Spleen (tissue), 11 donors: ENCODE measurements around the gene KLHDC10. TPM values are rescaled to one million over a fixed set of nuclear protein-coding genes. Genes with fewer than 3 reads are reported as not detected.
"Not testable (repeated sequence)": the region's sequence is repeated elsewhere in the genome, so short reads cannot be mapped to it uniquely, and the experiment has no call there.

ENCODE experiments used
- DNase-seq: peaks from one replicate; pipeline ENCODE4 v3.0.0-alpha.2; 2020
- H3K27ac ChIP-seq, 8 donors: fragments of 200-600 bp; sonication (generic) in 7 of 8; 1 replicate in 4 of 8; 2 replicates in 4 of 8; pipeline versions ENCODE4 v1.5.0 to v1.8.0; 2016 to 2021; ENCODE audit warnings: inconsistent platforms in 4 of 8, mild to moderate bottlenecking in 4 of 8, moderate library complexity in 1 of 8
- H3K27me3 ChIP-seq, 7 donors: fragments of 200-600 bp; sonication (generic) in 6 of 7; replicated peaks in 1 of 7; 1 replicate in 4 of 7; 2 replicates in 3 of 7; pipeline versions ENCODE4 v1.5.0 to v1.8.0; 2016 to 2021; ENCODE audit warnings: inconsistent platforms in 3 of 7, mild to moderate bottlenecking in 1 of 7
- H3K36me3 ChIP-seq, 6 donors: fragments of 200-600 bp; sonication (generic) in 5 of 6; 1 replicate in 4 of 6; 2 replicates in 2 of 6; pipeline versions ENCODE4 v1.5.0 to v1.8.0; 2016 to 2021; ENCODE audit warnings: inconsistent platforms in 2 of 6
- H3K4me1 ChIP-seq, 6 donors: fragments of 200-600 bp; sonication (generic) in 5 of 6; 1 replicate in 3 of 6; 2 replicates in 3 of 6; pipeline versions ENCODE4 v1.5.0 to v1.8.0; 2016 to 2021; ENCODE audit warnings: inconsistent platforms in 3 of 6
- H3K4me3 ChIP-seq, 8 donors: fragments of 200-600 bp; sonication (generic) in 7 of 8; 1 replicate in 4 of 8; 2 replicates in 4 of 8; pipeline versions ENCODE4 v1.5.0 to v1.8.0; 2016 to 2021; ENCODE audit warnings: inconsistent platforms in 4 of 8, mild to moderate bottlenecking in 4 of 8, moderate library complexity in 2 of 8
- H3K9me3 ChIP-seq, 8 donors: fragments of 200-600 bp; sonication (generic) in 7 of 8; 1 replicate in 4 of 8; 2 replicates in 4 of 8; pipeline versions ENCODE4 v1.5.0 to v1.8.0; 2016 to 2021; ENCODE audit warnings: inconsistent platforms in 4 of 8
- CTCF ChIP-seq, 11 experiments: fragments of 200-600 bp in 7 of 11; fragments of 450-650 bp in 4 of 11; sonication (generic) in 4 of 11; IDR thresholded peaks in 8 of 11; conservative IDR thresholded peaks in 3 of 11; 1 replicate in 7 of 11; 2 replicates in 4 of 11; pipeline versions ENCODE4 v1.4.0 to v1.8.0; 2016 to 2021; ENCODE audit warnings: antibody characterized with exemption in 11 of 11, inconsistent platforms in 4 of 11, mild to moderate bottlenecking in 1 of 11
- POLR2A ChIP-seq, 3 donors: fragments of 450-650 bp; IDR thresholded peaks; one replicate each; pipeline ENCODE4 v1.5.1; 2017; ENCODE audit warnings: antibody characterized with exemption in 3 of 3, mild to moderate bottlenecking in 1 of 3
- POLR2AphosphoS5 ChIP-seq, 3 donors: sonication (generic); formaldehyde crosslinking; IDR thresholded peaks; one replicate each; pipeline ENCODE4 v1.5.1; 2017; ENCODE audit warnings: antibody characterized with exemption in 3 of 3
- WGBS, 5 donors: extraction: QIAGEN DNeasy Blood & Tissue Kit in 3 of 5; methylation state at CpG; one replicate each; pipeline versions ENCODE4 v1.1.5 to v1.1.7; 2013 to 2018; 5-methylcytosine and 5-hydroxymethylcytosine counted together
- intact Hi-C: fragments of 100-400 bp; cut with DNase I; formaldehyde crosslinking; loops from one replicate; pipeline ENCODE4 v1.15.0; 2023; ENCODE audit warnings: low total_unique reads
- polyA plus RNA-seq, 3 donors: library from polyadenylated mRNA; stranded (reverse); fragments of 200-250 nt; gene quantifications; one replicate each; pipeline ENCODE4 v1.2.1, GENCODE V29; 2013
- total RNA-seq, 7 donors: library from RNA; depleted of rRNA in 3 of 7; stranded (reverse); fragments of >200 nt in 3 of 7; fragmentation: NEBNext Ultra II Directional in 4 of 7; extraction: Animal tissue kit (Norgen Biotek cat#: 25700) in 4 of 7; gene quantifications; one replicate each; pipeline versions ENCODE4 v1.1.0 to v1.2.1, GENCODE V29; 2016 to 2021
- donor health status: healthy with polysubstance abuse.
- donor health status: DM: no; HTN: no; CAD: no; lungs with moderate emphysema.
- donor health status: DM: no; HTN: no; CAD: no.
- donor health status: Bipolar disorder and iron deficiency.
- donor health status: healthy.
- donor health status: DM: no; HTN: no; CAD: no.
- donor health status: DM: yes; HTN: yes; CAD: no.

Gene KLHDC10
- total and polyA plus RNA-seq, 10 donors, result 4.8 to 33.7 (median 21.9) TPM

- H3K9me3 ChIP-seq, result peaks cover 0 to 5% (median 0%) of the 10 kb centered on the region in 8 donors
- WGBS, 5 donors, result 93 to 97% (median 95%) methylated on average over 31 of the region's 31 CpGs
- no peak overlapping the region for H3K4me3 ChIP-seq
- peaks cover 0 to 4% (median 0%) of the 10 kb centered on the region in 6 donors for H3K36me3 ChIP-seq
- TF ChIP-seq POLR2AphosphoS5 (IDR thresholded peaks at IDR 0.05) (no peak), POLR2A (IDR thresholded peaks at IDR 0.05) (no peak), CTCF (IDR thresholded peaks at IDR 0.05 in 8 of 11, conservative IDR thresholded peaks at IDR 0.05 in 3 of 11) (no peak)
- DNase-seq, result no peak
- H3K4me1 ChIP-seq, result peaks cover 0 to 8% (median 0%) of the 10 kb centered on the region in 6 donors
- no peaks in the 10 kb centered on the region for H3K27me3 ChIP-seq
- no peak overlapping the region for H3K27ac ChIP-seq
- intact Hi-C loops, result no loop called here
These were observed 37.8 kb downstream of the KLHDC10 start for GRCh38 chr7:130107949-130108674.

DNA sequence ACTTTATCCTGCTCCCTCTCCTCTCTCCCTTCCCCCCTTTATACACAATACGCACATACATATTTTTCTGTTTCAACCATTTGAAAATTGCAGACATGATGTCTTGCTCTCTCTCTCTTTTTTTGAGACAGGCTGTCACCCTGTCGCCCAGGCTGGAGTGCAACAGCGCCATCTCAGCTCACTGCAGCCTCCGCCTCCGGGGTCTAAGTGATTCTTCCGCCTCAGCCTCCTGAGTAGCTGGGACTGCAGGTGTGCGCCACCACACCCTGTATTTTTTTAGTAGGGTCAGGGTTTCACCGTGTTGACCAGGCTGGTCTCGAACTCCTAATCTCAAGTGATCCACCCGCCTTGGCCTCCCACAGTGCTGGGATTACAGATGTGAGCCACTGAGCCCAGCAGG, 38.5 kb downstream of the KLHDC10 start:
- no peaks in the 10 kb centered on the region for H3K27me3 ChIP-seq
- WGBS, 5 donors, result 95 to 97% (median 97%) methylated on average over 10 of the region's 10 CpGs
- H3K27ac ChIP-seq, result no peak overlapping the region
- peaks cover 0 to 5% (median 0%) of the 10 kb centered on the region in 8 donors for H3K9me3 ChIP-seq
- H3K4me1 ChIP-seq, result peaks cover 0 to 15% (median 0%) of the 10 kb centered on the region in 6 donors
- intact Hi-C loops, result no loop called here
- H3K4me3 ChIP-seq, result no peak overlapping the region
- H3K36me3 ChIP-seq, result peaks cover 0 to 4% (median 0%) of the 10 kb centered on the region in 6 donors
- DNase-seq, result no peak
- TF ChIP-seq CTCF (IDR thresholded peaks at IDR 0.05 in 8 of 11, conservative IDR thresholded peaks at IDR 0.05 in 3 of 11) (no peak), POLR2AphosphoS5 (IDR thresholded peaks at IDR 0.05) (no peak), POLR2A (IDR thresholded peaks at IDR 0.05) (no peak)

DNA sequence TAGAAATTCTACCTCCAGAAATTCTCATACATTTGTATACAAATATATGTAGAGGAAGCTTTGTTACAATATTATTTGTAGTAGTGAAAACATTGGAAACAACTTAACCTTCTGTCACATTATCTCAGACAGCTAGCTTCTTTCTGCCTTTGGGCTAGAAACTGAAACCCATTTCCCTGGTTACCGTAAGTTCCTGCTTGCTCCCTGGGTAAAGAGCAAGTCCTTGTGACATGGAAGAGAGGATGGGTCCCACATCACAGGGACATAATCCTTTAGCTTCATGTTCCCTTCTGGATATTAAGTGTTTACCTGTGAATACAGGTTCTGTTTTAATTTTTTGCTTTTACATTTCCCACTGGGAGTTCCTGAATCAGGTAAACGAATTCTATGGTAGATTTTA, 41.8 kb downstream of the KLHDC10 start:
- TF ChIP-seq CTCF (IDR thresholded peaks at IDR 0.05 in 8 of 11, conservative IDR thresholded peaks at IDR 0.05 in 3 of 11), result no peak
- no peak for TF ChIP-seq POLR2AphosphoS5 (IDR thresholded peaks at IDR 0.05)
- TF ChIP-seq POLR2A (IDR thresholded peaks at IDR 0.05), result no peak
- no peak for DNase-seq
- no peak overlapping the region for H3K4me3 ChIP-seq
- H3K9me3 ChIP-seq, result peaks cover 0 to 5% (median 0%) of the 10 kb centered on the region in 8 donors
- 41 to 88% (median 58%) methylated on average over 2 of the region's 2 CpGs for WGBS, 5 donors
- intact Hi-C loops, result no loop called here
- H3K27me3 ChIP-seq, result no peaks in the 10 kb centered on the region
- peaks cover 0 to 2% (median 0%) of the 10 kb centered on the region in 6 donors for H3K36me3 ChIP-seq
- H3K4me1 ChIP-seq, result peaks cover 0 to 23% (median 0%) of the 10 kb centered on the region in 6 donors
- no peak overlapping the region for H3K27ac ChIP-seq

GRCh38 chr7:130112662-130113425, 42.5 kb downstream of the KLHDC10 start:
- WGBS, 5 donors, result 85 to 95% (median 93%) methylated on average over 4 of the region's 4 CpGs
- Histone ChIP-seq H3K27me3 (no peaks in the 10 kb centered on the region), H3K27ac (no peak overlapping the region), H3K36me3 (peaks cover 0 to 7% (median 3%) of the 10 kb centered on the region in 6 donors), H3K9me3 (peaks cover 0 to 5% (median 0%) of the 10 kb centered on the region in 8 donors), H3K4me1 (peaks cover 0 to 23% (median 0%) of the 10 kb centered on the region in 6 donors), H3K4me3 (no peak overlapping the region)
- intact Hi-C loops, result no loop called here
- TF ChIP-seq CTCF (IDR thresholded peaks at IDR 0.05 in 8 of 11, conservative IDR thresholded peaks at IDR 0.05 in 3 of 11), result no peak
- no peak for TF ChIP-seq POLR2A (IDR thresholded peaks at IDR 0.05)
- TF ChIP-seq POLR2AphosphoS5 (IDR thresholded peaks at IDR 0.05), result no peak
- DNase-seq, result no peak

DNA sequence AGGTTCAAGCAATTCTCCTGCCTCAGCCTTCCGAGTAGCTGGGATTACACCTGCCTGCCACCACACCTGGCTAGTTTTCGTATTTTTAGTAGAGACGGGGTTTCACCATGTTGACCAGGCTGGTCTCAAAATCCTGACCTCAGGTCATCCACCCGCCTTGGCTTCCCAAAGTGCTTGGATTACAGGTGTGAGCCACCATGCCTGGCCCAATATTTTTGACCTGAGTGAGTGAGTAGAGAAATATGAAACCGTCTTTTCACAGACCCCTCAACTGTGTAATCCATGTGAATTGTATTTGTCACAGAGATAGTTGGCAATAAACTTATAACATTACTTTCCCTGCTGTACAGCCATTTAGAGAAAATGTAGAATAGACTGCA, 43.1 kb downstream of the KLHDC10 start:
- H3K4me3 ChIP-seq, H3K27ac ChIP-seq, H3K27me3 ChIP-seq, DNase-seq, H3K9me3 ChIP-seq, intact Hi-C loops: not testable (repeated sequence)
- 87 to 97% (median 95%) methylated on average over 5 of the region's 5 CpGs for WGBS, 5 donors
- Histone ChIP-seq H3K36me3 (peaks cover 0 to 11% (median 4%) of the 10 kb centered on the region in 6 donors), H3K4me1 (peaks cover 0 to 23% (median 0%) of the 10 kb centered on the region in 6 donors)
